HEK293 (cell line): ENCODE data around the gene TRAK1.

Experiments used
- CTCF ChIP-seq: fragments of 450-650 bp; formaldehyde crosslinking; IDR thresholded peaks from 2 replicates; pipeline ENCODE4 v1.5.1; 2016; ENCODE audit warnings: missing biosample characterization, missing genetic modification characterization
- KLF10 ChIP-seq: fragments of 450-650 bp; IDR thresholded peaks from 2 replicates; pipeline ENCODE4 v1.5.1; 2018; ENCODE audit warnings: missing biosample characterization, mild to moderate bottlenecking, missing genetic modification characterization
- PBX3 ChIP-seq: sonication (generic); formaldehyde crosslinking; IDR thresholded peaks from 2 replicates; pipeline ENCODE4 v1.8.1; 2022; ENCODE audit warnings: mild to moderate bottlenecking, moderate library complexity, missing genetic modification reagents
- PRDM10 ChIP-seq: fragments of 450-650 bp; formaldehyde crosslinking; IDR thresholded peaks from 2 replicates; pipeline ENCODE4 v1.5.1; 2016; ENCODE audit warnings: missing biosample characterization, missing genetic modification characterization
- REST ChIP-seq: fragments of 450-650 bp; formaldehyde crosslinking; IDR thresholded peaks from 2 replicates; pipeline ENCODE4 v1.5.1; 2016; ENCODE audit warnings: missing biosample characterization, missing genetic modification characterization
- ZBTB7A ChIP-seq: fragments of 450-650 bp; formaldehyde crosslinking; IDR thresholded peaks from 2 replicates; pipeline ENCODE4 v1.5.1; 2016; ENCODE audit warnings: low read depth, missing biosample characterization, missing genetic modification characterization
- ZNF155 ChIP-seq: fragments of 450-650 bp; formaldehyde crosslinking; IDR thresholded peaks from 2 replicates; pipeline ENCODE4 v1.5.1; 2016; ENCODE audit warnings: missing biosample characterization, missing genetic modification characterization

GRCh38 chr3:42066516-42067181 is 24.5 kb upstream of the TRAK1 start:
- no peak for TF ChIP-seq CTCF (tag by site-specific recombination)
- no peak for TF ChIP-seq PBX3
- no peak for TF ChIP-seq ZBTB7A (tag by site-specific recombination)
- TF ChIP-seq ZNF155 (tag by site-specific recombination) = no peak
- no peak for TF ChIP-seq KLF10 (tag by site-specific recombination)
- no peak for TF ChIP-seq PRDM10 (tag by site-specific recombination)
- no peak for TF ChIP-seq REST (tag by site-specific recombination)
